ENCODE measurements around the gene ADAMTS3. TPM values are rescaled to one million over a fixed set of nuclear protein-coding genes. Genes with fewer than 3 reads are reported as not detected.
"Not testable (repeated sequence)": the region's sequence is repeated elsewhere in the genome, so short reads cannot be mapped to it uniquely, and the experiment has no call there.

The ADAMTS3 gene
- total RNA-seq, 1 experiment from 2014 or later = 7.0 TPM

DNA sequence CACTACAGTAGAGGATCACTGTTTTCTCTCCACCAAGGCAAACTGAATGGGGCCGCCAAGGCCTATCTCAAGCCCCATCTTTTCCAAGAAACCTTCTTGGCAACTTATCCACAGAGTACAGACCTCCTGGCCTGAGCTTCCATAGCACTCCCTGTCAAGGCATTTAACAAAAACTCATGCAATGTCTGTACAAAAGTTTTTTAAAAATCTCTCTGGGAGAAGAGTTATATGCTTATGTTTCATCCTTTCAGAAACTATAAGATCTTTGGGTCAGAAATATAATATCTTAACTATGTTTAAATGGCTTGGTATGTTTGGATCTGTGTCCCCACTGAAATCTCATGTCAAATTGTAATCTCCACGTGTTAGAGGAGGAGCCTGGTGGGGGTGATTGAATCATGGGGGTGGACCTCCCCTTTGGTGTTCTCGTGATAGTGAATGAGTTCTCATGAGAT is 13.6 kb downstream of the ADAMTS3 start:
- DNase-seq (ENCODE audit: low spot score) = no peak

GRCh38 chr4:72553540-72554337 is 15.3 kb downstream of the ADAMTS3 start:
- in situ Hi-C loops (cut with HindIII; ENCODE audit: low sequenced_read_pairs) = no loop called here

More for the DNA sequence above, 13.6 kb downstream of the ADAMTS3 start:
- in situ Hi-C loops (cut with HindIII; ENCODE audit: low sequenced_read_pairs) = no loop called here

DNA sequence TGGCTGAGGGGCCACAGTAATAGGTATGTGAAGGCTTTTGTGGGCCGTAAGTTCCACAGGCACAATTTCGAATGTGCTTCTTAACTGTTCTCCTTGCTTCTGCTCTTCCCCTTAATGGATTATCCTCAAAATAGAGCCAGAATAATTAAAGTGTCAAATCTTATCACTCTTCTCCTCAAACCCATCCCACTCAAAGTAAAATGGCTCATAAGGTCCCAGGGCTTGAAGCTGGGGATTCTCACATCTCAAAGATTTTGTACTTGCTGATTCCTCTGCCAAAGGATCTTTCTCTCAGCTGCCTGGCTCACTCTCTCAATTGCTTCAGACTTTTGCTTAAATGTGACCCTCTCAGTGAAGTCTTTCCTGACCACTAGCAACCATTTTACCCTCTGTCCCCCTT is 16.6 kb downstream of the ADAMTS3 start:
- in situ Hi-C loops (cut with HindIII; ENCODE audit: low sequenced_read_pairs) = no loop called here

More at GRCh38 chr4:72553540-72554337, 15.3 kb downstream of the ADAMTS3 start:
- no peak for DNase-seq (ENCODE audit: low spot score)

DNA sequence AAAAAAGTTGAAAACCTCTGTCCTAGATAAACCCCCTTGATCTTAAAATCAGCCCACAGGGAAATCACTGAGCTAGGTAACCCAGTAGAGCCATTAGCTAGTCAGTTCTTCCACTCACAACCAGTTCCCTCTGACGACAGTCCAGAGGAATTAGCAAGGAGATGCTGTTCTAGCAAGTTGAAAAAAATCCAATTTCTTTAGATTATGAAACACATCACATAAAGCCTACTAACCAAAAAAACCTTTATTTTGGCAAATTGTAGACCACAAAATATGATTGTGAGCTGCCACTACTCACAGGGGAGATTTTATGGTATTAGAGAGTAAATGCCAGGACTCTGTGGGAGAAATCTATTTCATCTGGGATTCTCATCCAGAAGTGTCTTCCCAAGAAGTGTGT is 22.6 kb downstream of the ADAMTS3 start:
- no peak for DNase-seq (ENCODE audit: low spot score)
- in situ Hi-C loops (cut with HindIII; ENCODE audit: low sequenced_read_pairs) = no loop called here

More for the DNA sequence above, 16.6 kb downstream of the ADAMTS3 start:
- no peak for DNase-seq (ENCODE audit: low spot score)

- in situ Hi-C loops (cut with HindIII; ENCODE audit: low sequenced_read_pairs) = not testable (repeated sequence)
Observed at GRCh38 chr4:72540694-72541093, 28.3 kb downstream of the ADAMTS3 start.

DNA sequence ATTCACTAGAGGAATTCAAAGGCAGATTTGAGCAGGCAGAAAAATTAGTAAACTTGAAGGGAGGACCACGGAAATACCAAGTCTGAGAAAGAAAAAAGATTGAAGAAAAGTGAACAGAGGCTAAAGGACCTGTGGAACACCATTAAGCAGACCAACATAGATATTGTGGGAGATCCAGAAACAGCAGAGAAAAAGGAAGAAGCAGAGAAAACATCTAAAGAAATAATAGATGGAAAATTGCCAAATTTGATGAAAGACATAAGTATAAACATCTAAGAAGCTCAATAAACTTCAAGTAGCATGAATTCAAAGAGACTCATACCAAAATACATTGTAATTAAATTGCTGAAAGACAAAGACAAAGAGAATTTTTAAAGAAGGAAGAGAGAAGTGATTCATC is 31.0 kb downstream of the ADAMTS3 start:
- DNase-seq (ENCODE audit: low spot score) = no peak
- in situ Hi-C loops (cut with HindIII; ENCODE audit: low sequenced_read_pairs) = no loop called here

More at GRCh38 chr4:72540694-72541093, 28.3 kb downstream of the ADAMTS3 start:
- DNase-seq (ENCODE audit: low spot score) = not testable (repeated sequence)

GRCh38 chr4:72536443-72536842 is 32.6 kb downstream of the ADAMTS3 start:
- in situ Hi-C loops (cut with HindIII; ENCODE audit: low sequenced_read_pairs) = no loop called here
- DNase-seq (ENCODE audit: low spot score) = no peak

GRCh38 chr4:72531768-72532290 is 37.2 kb downstream of the ADAMTS3 start:
- in situ Hi-C loops (cut with HindIII; ENCODE audit: low sequenced_read_pairs) = no loop called here
- DNase-seq (ENCODE audit: low spot score) = no peak

DNA sequence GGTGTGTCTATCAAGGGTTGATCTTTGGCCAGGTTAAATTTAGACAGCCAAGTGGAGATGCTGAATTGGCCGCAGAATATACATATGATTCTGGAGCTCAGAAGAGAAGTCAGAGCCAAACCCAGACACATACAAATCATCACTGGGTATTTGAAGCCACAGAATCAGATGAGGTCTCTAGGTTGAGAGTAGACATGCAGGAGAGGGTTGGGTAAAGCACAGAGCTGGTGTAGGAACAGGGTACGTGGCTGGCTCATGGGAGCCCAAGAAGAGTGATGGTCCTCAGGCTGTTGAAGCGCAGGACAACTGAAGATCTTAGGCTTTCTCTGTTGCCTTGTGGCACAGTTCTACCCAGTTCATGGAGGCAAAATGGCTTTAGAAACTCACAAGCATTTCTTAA is 37.7 kb downstream of the ADAMTS3 start:
- DNase-seq (ENCODE audit: low spot score) = no peak
- in situ Hi-C loops (cut with HindIII; ENCODE audit: low sequenced_read_pairs) = no loop called here

GRCh38 chr4:72529148-72529822 is 39.7 kb downstream of the ADAMTS3 start:
- in situ Hi-C loops (cut with HindIII; ENCODE audit: low sequenced_read_pairs) = no loop called here
- DNase-seq (ENCODE audit: low spot score) = no peak

- no peak for DNase-seq (ENCODE audit: low spot score)
- in situ Hi-C loops (cut with HindIII; ENCODE audit: low sequenced_read_pairs) = no loop called here
Observed at GRCh38 chr4:72527038-72527646, 41.9 kb downstream of the ADAMTS3 start.

DNA sequence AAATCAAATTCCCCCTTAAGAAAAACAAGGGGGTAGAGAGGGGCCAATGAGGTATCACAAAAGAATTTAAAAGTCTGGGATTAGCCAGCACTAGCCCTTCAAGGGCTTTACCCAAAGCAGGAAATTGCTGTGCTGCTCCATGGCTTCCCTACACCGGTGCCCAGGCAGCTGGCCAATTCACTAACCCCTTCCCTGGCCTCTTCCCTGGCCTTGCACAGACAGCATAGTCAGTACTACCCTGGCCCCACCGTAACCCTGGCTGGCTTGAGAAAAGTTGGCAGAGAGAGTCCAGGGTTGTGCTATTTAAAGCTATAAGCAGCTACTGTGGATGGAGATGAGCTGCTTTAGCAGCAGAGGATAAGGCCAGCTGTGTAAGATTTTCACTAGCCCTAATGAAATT is 43.1 kb downstream of the ADAMTS3 start:
- in situ Hi-C loops (cut with HindIII; ENCODE audit: low sequenced_read_pairs) = no loop called here
- DNase-seq (ENCODE audit: low spot score) = no peak

DNA sequence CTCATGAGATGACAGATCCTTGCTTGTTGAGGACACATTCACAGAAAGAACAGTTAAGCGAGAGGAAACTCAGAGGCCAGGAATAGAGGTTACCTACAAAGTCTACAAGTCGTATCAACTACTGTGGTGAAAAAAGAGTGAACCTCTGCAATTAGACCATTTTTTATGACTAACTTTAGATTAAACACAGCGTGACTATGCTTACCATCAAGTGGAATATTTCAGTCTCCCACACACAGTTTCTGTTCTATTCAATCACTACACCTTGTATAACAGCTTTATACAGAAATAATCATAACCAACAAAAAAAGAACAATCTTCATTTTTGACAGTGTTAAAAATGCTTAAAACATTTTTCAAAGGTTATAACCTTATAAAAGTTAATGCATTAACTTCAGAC is 46.6 kb downstream of the ADAMTS3 start:
- in situ Hi-C loops (cut with HindIII; ENCODE audit: low sequenced_read_pairs) = no loop called here

DNA sequence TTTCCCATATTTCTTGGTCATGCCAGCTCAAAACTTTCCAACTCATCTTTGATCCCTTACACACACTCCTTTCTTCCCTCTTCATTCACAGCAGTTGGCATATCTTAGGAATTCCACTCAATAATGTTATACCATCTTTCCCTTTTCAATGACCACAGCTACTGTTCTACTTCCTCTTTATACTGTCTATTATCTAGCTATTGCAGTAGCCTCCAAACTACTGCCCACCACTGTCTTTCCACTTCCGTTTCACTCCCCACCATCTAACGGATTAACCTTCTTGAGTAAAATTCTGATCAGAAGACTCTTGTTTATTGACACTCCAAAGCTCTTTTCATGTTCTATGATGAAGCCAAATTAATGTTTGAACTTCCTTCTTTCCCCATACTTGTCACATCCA is 55.8 kb downstream of the ADAMTS3 start:
- DNase-seq (ENCODE audit: low spot score) = no peak
- in situ Hi-C loops (cut with HindIII; ENCODE audit: low sequenced_read_pairs) = no loop called here

More for the DNA sequence above, 46.6 kb downstream of the ADAMTS3 start:
- DNase-seq (ENCODE audit: low spot score) = no peak

GRCh38 chr4:72507860-72508419 is 61.1 kb downstream of the ADAMTS3 start:
- DNase-seq (ENCODE audit: low spot score) = no peak
- in situ Hi-C loops (cut with HindIII; ENCODE audit: low sequenced_read_pairs) = no loop called here

- no peak for DNase-seq (ENCODE audit: low spot score)
- in situ Hi-C loops (cut with HindIII; ENCODE audit: low sequenced_read_pairs) = no loop called here
Observed at GRCh38 chr4:72507167-72507566, 61.9 kb downstream of the ADAMTS3 start.

DNA sequence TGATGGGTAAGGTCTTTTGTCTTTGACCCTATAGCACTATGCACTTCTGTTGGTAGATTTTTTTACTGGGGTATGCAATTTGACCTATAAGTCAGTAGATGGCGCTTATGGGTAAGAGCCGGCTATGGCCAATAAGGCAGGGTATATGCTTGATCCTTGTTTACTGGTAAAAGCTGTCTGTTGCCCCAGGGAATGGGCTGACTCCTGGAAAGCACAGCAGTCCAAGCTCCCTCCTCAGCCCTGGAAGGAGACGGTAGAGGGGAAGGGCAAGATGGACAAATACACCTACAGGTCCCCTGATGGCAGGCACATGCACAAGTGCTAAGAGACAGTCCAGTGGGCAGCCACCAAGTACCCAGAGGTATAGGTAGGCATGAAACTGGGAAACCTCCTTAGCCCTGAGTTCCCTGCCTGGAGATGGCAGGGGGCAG is 63.7 kb downstream of the ADAMTS3 start:
- in situ Hi-C loops (cut with HindIII; ENCODE audit: low sequenced_read_pairs) = no loop called here

DNA sequence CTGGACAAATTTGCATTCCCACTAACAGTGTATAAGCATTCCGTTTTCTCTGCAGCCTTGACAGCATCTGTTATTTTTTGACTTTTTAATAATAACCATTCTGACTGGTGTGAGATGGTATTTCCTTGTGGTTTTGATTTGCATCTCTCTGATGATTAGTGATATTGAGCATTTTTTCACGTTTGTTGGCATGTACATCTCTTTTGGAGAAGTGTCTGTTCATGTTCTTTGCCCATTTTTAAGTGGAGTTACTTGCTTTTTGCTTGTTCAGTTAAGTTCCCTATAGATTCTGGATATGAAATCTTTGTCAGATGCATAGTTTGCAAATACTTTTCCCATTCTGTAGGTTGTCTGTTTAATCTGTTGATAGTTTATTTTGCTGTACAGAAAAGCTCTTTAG is 68.8 kb downstream of the ADAMTS3 start:
- in situ Hi-C loops (cut with HindIII; ENCODE audit: low sequenced_read_pairs) = no loop called here
- DNase-seq (ENCODE audit: low spot score) = no peak

More for the DNA sequence above, 63.7 kb downstream of the ADAMTS3 start:
- peak; percentile 16 for DNase-seq (ENCODE audit: low spot score)

DNA sequence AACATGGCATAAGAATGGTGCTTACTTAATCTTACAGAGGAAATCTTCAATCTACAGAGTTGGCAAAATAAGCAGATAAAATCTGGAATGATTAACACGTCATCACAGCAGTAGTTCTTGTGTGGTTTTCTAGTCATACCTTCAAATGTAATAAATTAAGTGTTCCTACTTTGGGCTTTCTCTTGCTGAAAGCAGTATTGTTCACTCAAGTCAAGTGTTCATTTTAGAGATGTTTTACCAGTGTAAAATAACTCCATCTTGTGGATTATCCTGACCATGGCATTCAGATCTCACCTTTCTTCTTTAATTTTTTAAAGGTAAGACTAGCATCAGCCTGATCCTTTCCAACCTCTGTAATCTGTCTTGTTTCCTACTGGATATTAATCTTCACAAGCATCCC is 72.9 kb downstream of the ADAMTS3 start:
- no peak for DNase-seq (ENCODE audit: low spot score)
- in situ Hi-C loops (cut with HindIII; ENCODE audit: low sequenced_read_pairs) = no loop called here
